ENCODE data around the gene KIF13A. TPM values are rescaled to one million over a fixed set of nuclear protein-coding genes. Genes with fewer than 3 reads are reported as not detected.
A peak's percentile ranks its signal among the peaks of the same experiment; 100 is the strongest.

Gene KIF13A
- total and polyA plus RNA-seq, 2 experiments from 2014 or later: 8.4 to 28.2 TPM

DNA sequence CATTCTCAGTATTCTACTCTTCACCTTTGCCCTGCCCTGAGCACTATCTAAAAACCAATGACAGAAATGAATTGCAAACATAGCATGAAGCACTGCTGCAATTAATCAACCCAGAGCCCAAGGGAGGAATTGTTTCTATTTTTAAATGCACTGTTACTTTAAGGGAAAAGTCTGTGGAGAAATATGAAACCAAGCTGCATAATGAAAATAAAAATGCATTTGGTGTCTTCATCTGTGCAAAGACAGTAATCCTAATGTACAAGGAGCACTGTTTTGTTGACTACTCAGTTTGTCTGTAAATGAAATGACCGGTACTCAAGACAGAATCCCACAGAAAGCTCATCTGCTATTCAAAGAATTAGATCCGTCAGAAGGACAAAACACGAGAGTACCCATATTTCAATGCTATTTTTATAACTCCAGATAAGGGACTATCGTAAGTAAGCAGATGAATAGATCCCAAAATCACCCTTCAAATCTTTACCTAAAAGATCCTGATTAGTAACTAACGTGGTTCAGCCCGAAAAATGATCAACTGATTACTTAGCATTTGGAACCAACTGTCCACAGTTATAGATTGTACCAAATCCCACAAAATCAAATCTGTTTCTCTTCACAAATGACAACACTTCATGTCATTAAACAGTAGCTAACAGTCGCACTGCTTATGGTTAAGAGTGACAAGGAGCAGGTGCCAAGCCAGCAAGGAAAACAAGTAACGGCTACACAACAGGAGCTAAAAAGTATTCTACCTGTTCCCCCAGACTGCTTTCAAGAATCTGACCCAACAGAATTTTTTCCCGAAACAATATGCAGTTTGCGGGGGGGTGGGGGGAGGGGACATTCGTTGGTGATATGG lies 2.4 kb downstream of the KIF13A start:
- peaks cover 4% of the 10 kb centered on the region for H3K27me3 Mint-ChIP-seq (ENCODE audit: insufficient read depth, low read depth, poor library complexity)
- Histone ChIP-seq H3F3A (replicated peaks; ENCODE audit: low read depth) (0 out of 2 replicates have a peak, but pooled peaks cover 5% of the 10 kb centered on the region), H3K27ac (ENCODE audit: low read depth) (no peak overlapping the region), H3K4me1 (ENCODE audit: insufficient read depth) (peaks cover 36% of the 10 kb centered on the region), H3K9me2 (ENCODE audit: insufficient read depth) (no peaks in the 10 kb centered on the region), H2AFZ (no peak overlapping the region), H3K36me3 (ENCODE audit: insufficient read depth) (peaks cover 3% of the 10 kb centered on the region; the same call in 1 of the 2 replicates), H3K4me2 (peak overlapping the region; percentile 83), H3K4me3 (peak overlapping the region; percentile 92), H4K20me1 (replicated peaks; ENCODE audit: insufficient read depth) (peaks cover 5% of the 10 kb centered on the region; the same call in 1 of the 2 replicates), H3K79me2 (replicated peaks; ENCODE audit: insufficient read depth) (peaks cover 67% of the 10 kb centered on the region), H3K27me3 (ENCODE audit: insufficient read depth) (peaks cover 13% of the 10 kb centered on the region)
- H3K27ac Mint-ChIP-seq: no peak overlapping the region
- ATAC-seq (no peak), DNase-seq (ENCODE audit: low spot score) (no peak)
- H3K36me3 Mint-ChIP-seq (ENCODE audit: low read depth): peaks cover 11% of the 10 kb centered on the region; the same call in 2 of the 3 replicates
- no peaks in the 10 kb centered on the region for H3K9me3 Mint-ChIP-seq
- peaks cover 40% of the 10 kb centered on the region for H3K4me1 Mint-ChIP-seq
- peak overlapping the region; percentile 52 for H3K4me3 Mint-ChIP-seq
- TF ChIP-seq POLR2AphosphoS5 (IDR thresholded peaks at IDR 0.05; ENCODE audit: low read depth): no peak

DNA sequence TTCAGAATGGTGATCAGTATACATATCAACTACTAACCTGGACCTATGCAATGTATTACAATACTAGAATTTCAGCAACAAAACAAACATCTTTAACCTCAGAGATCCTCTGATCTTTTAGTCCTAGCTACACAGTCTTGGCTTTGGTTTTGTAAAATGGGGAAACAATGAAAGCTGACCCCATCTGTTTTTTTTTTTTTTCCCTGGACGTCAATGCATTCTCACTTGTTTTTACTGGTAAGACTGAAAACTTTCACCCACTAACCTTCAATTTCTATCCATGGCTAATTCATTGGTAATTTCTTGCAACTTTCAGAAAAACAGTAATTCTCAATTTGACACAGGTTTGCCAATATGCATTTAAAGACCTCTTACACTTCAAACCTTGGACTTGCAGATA lies 3.0 kb downstream of the KIF13A start:
- DNase-seq (ENCODE audit: low spot score) (no peak), ATAC-seq (no peak)
- H3K4me3 ChIP-seq: 0 out of 2 replicates have a peak overlapping the region, but pooled peaks have one; percentile 92
- no peaks in the 10 kb centered on the region for H3K9me2 ChIP-seq (ENCODE audit: insufficient read depth)
- H3K27ac Mint-ChIP-seq: no peak overlapping the region
- H3K4me1 Mint-ChIP-seq: peaks cover 43% of the 10 kb centered on the region
- peaks cover 9% of the 10 kb centered on the region for H3K27me3 ChIP-seq (ENCODE audit: insufficient read depth)
- H3F3A ChIP-seq (replicated peaks; ENCODE audit: low read depth): 0 out of 2 replicates have a peak, but pooled peaks cover 5% of the 10 kb centered on the region
- peak overlapping the region; percentile 83 for H3K4me2 ChIP-seq
- H3K4me3 Mint-ChIP-seq: peak overlapping the region; percentile 34; the same call in 2 of the 3 replicates
- H3K27me3 Mint-ChIP-seq (ENCODE audit: insufficient read depth, low read depth, poor library complexity): peaks cover 4% of the 10 kb centered on the region
- peaks cover 73% of the 10 kb centered on the region for H3K79me2 ChIP-seq (replicated peaks; ENCODE audit: insufficient read depth)
- peaks cover 41% of the 10 kb centered on the region for H3K4me1 ChIP-seq (ENCODE audit: insufficient read depth)
- H3K27ac ChIP-seq (ENCODE audit: low read depth): no peak overlapping the region
- peaks cover 14% of the 10 kb centered on the region; the same call in 2 of the 3 replicates for H3K36me3 Mint-ChIP-seq (ENCODE audit: low read depth)
- H3K36me3 ChIP-seq (ENCODE audit: insufficient read depth): peaks cover 3% of the 10 kb centered on the region; the same call in 1 of the 2 replicates
- no peak overlapping the region for H2AFZ ChIP-seq
- peaks cover 5% of the 10 kb centered on the region; the same call in 1 of the 2 replicates for H4K20me1 ChIP-seq (replicated peaks; ENCODE audit: insufficient read depth)
- no peaks in the 10 kb centered on the region for H3K9me3 Mint-ChIP-seq
- TF ChIP-seq ETS1 (IDR thresholded peaks at IDR 0.05) (no peak), ZNF114 (CRISPR knock-in tag; IDR thresholded peaks at IDR 0.05) (no peak), ZNF331 (CRISPR knock-in tag; IDR thresholded peaks at IDR 0.05; ENCODE audit: low read depth) (no peak), EZH2 (IDR thresholded peaks at IDR 0.05; ENCODE audit: low read depth, unreplicated experiment) (no peak), JUNB (IDR thresholded peaks at IDR 0.05; ENCODE audit: unreplicated experiment) (no peak), REST (IDR thresholded peaks at IDR 0.05; ENCODE audit: unreplicated experiment) (no peak), EZH2phosphoT487 (IDR thresholded peaks at IDR 0.05; ENCODE audit: unreplicated experiment) (no peak)
- TF ChIP-seq, protein P1, sequence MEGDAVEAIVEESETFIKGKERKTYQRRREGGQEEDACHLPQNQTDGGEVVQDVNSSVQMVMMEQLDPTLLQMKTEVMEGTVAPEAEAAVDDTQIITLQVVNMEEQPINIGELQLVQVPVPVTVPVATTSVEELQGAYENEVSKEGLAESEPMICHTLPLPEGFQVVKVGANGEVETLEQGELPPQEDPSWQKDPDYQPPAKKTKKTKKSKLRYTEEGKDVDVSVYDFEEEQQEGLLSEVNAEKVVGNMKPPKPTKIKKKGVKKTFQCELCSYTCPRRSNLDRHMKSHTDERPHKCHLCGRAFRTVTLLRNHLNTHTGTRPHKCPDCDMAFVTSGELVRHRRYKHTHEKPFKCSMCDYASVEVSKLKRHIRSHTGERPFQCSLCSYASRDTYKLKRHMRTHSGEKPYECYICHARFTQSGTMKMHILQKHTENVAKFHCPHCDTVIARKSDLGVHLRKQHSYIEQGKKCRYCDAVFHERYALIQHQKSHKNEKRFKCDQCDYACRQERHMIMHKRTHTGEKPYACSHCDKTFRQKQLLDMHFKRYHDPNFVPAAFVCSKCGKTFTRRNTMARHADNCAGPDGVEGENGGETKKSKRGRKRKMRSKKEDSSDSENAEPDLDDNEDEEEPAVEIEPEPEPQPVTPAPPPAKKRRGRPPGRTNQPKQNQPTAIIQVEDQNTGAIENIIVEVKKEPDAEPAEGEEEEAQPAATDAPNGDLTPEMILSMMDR (conservative IDR thresholded peaks at IDR 0.05; ENCODE audit: low read depth in 2 of 2): no peak

All from GM23338 (cell line).